GM18909 (cell line): ENCODE results near the gene SORL1.
A peak's percentile ranks its signal among the peaks of the same experiment; 100 is the strongest.
"Not testable (repeated sequence)": the region's sequence is repeated elsewhere in the genome, so short reads cannot be mapped to it uniquely, and the experiment has no call there.

Source experiments
- ATAC-seq: cut with Tn5 transposase; IDR thresholded peaks from one replicate; pipeline ENCODE4 v1.9.1; 2021; ENCODE audit warnings: mild to moderate bottlenecking; ENCODE audit not compliant: unreplicated experiment, poor library complexity

SORL1 gene

GRCh38 chr11:121451986-121452608 is at the start of gene SORL1:
Gene SORL1 (plus strand): TSS chr11:121452314. CDS start chr11:121452332, 18 bp downstream.
- ATAC-seq = peak; percentile 45

GRCh38 chr11:121405646-121406045 is 46.5 kb upstream of the SORL1 start:
- no peak for ATAC-seq

GRCh38 chr11:121406291-121406690 is 45.8 kb upstream of the SORL1 start:
- ATAC-seq = no peak

- ATAC-seq = no peak
These were observed 43.3 kb upstream of the SORL1 start for GRCh38 chr11:121408830-121409229.

GRCh38 chr11:121410041-121410440 is 42.1 kb upstream of the SORL1 start:
- ATAC-seq = not testable (repeated sequence)

- ATAC-seq = not testable (repeated sequence)
These were observed 40.8 kb upstream of the SORL1 start for GRCh38 chr11:121411330-121411729.

- ATAC-seq = no peak
These were observed 40.0 kb upstream of the SORL1 start for GRCh38 chr11:121412000-121412587.

- no peak for ATAC-seq
These were observed 39.3 kb upstream of the SORL1 start for GRCh38 chr11:121412711-121413415.

- ATAC-seq = no peak
These were observed 37.8 kb upstream of the SORL1 start for GRCh38 chr11:121414141-121414913.

GRCh38 chr11:121415856-121416255 is 36.3 kb upstream of the SORL1 start:
- no peak for ATAC-seq

- peak; percentile 81 for ATAC-seq
These were observed 35.0 kb upstream of the SORL1 start for GRCh38 chr11:121417055-121417551.

- ATAC-seq = no peak
These were observed 34.5 kb upstream of the SORL1 start for GRCh38 chr11:121417607-121418006.

- no peak for ATAC-seq
These were observed 33.4 kb upstream of the SORL1 start for GRCh38 chr11:121418625-121419114.

- ATAC-seq = no peak
These were observed 32.3 kb upstream of the SORL1 start for GRCh38 chr11:121419836-121420235.

GRCh38 chr11:121420398-121420797 is 31.7 kb upstream of the SORL1 start:
- ATAC-seq = no peak

- no peak for ATAC-seq
These were observed 30.8 kb upstream of the SORL1 start for GRCh38 chr11:121421149-121421901.

GRCh38 chr11:121422675-121423074 is 29.4 kb upstream of the SORL1 start:
- ATAC-seq = peak; percentile 52

GRCh38 chr11:121425828-121426227 is 26.3 kb upstream of the SORL1 start:
- ATAC-seq = no peak

GRCh38 chr11:121426476-121427399 is 25.4 kb upstream of the SORL1 start:
- ATAC-seq = peak; percentile 46
